Activated gamma-delta T cell treated with Interleukin-2 at 50 U/mL for 16 hours (primary cell): ENCODE measurements around the gene CACNB4.

Source experiments
- DNase-seq: peaks from one replicate; pipeline ENCODE4 v3.0.0-alpha.2; 2020

The CACNB4 gene

DNA sequence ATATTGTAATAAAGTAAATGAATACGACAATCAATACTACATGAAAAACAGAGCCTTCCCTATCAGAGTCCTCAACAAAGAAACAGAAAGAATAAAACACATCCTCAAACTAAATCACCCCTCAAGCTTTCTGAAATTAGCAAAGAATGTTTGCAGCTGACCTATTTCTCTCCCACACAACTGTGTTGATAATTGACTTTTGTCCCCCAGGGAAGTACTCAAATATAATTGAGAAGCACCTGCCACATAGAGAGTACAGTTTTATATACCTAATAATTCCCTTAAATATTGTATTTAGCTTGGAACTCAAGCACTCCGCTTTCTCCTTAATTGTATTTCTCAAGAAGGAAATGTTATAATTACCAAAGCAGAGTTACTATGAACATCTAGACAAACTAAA, 12.6 kb downstream of the CACNB4 start:
- DNase-seq: no peak

DNA sequence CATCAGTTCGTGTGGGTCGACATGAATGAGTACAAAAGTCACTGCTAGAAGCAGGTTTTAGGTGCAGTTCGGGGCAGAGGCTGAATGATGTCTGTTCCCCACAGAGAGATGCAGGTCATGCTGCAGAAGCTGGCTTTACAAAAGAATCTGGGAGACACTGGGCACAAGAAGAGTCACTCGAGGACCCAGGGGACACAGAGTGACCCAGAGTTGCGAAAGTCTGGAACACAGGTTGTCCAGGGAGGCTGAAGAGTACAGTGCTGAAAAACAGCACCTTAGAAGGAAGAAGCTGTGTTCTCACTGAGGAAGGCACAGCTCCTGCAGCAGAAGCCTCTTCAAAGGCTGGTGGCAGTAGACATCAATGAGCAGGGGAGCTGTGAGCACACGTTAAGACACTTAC, 14.8 kb downstream of the CACNB4 start:
- no peak for DNase-seq

GRCh38 chr2:152083202-152083875, 15.5 kb downstream of the CACNB4 start:
- DNase-seq: no peak

- DNase-seq: no peak
Observed at GRCh38 chr2:152078662-152079061, 20.2 kb downstream of the CACNB4 start.

DNA sequence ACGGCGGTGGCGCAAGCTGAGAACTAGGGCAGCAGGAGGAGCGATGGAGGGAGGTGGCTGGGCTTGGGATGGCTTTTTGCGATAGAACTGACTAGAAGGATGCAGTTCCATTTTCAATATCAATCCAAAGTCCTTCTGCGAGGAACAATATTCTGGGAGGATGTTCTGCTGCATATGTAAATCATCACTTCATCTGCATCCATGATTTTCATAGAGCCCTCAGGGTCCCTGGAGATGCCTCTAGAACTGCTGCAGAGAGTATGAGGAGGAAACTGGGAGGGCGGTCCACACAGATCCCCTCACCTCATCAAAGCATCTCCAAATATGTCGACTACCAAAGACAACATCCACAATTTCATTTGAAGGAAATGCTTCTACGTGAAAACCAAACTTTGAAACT, 20.8 kb downstream of the CACNB4 start:
- no peak for DNase-seq

DNA sequence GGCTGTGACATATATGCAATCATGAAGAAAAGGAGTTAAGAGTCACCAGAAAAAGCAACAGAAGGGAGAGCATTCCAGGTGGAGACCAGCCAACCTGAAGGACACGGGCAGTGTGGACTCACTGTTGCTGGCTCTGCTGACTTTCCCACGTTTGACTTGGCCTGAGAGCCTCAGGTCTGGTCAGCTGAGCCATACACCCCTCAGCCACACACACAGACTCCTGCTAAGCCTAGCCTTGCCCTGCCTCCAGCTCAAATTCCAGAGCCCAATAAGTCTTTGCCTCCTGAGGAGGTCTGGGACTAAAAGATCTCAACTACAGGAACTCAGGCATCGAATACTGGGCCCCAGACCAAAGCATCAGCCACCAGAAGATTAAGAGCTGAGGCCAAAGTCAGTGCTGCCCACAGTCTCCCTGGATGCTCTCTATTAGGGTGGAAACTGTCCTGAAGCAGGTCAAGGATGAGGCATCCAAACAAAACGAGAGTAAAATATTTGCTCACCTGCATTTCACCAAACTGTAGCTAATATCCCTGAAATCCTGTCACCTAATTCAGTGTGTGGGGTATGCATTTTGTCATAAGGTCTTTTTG, 23.3 kb downstream of the CACNB4 start:
- no peak for DNase-seq

DNA sequence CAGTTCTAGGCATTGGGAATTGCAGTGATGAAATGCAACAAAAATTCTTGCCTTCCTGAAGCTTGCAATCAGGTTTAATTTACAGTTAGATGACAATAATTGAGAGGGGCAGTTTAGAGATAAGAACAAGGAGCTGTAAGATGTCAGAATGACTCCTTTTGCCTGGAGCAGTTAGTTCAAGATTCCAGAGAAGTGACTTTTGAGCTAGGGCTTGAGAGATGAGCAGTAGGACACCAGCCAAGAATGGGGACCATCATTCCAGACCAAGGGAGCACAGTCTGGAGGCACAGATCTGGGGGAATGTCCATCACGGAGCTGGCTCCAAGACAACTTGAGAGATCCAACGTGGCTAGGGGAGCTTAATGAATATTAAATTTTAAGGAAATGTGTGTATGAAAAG, 26.8 kb downstream of the CACNB4 start:
- no peak for DNase-seq

- no peak for DNase-seq
Observed at GRCh38 chr2:152071518-152071917, 27.3 kb downstream of the CACNB4 start.

GRCh38 chr2:152071092-152071491, 27.8 kb downstream of the CACNB4 start:
- DNase-seq: no peak

DNA sequence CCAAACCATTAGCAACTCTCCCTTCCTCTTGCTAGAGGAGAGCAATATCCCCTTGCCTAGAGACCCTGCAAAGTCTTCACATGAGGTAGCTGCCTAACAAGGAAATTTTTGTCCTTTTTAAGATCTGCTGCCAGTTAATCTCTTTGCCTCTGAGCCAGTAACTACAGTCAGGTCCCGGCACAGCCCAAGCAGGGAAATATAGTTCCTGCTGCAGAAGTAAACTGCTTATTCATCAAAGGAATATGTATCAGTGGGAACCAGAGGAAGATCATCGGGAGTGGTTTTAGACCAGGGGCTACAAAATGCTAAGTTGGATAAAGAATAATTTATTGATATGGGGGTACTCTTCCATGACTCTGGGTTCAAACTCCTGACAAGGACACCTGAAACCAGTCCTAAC, 30.6 kb downstream of the CACNB4 start:
- DNase-seq: no peak

DNA sequence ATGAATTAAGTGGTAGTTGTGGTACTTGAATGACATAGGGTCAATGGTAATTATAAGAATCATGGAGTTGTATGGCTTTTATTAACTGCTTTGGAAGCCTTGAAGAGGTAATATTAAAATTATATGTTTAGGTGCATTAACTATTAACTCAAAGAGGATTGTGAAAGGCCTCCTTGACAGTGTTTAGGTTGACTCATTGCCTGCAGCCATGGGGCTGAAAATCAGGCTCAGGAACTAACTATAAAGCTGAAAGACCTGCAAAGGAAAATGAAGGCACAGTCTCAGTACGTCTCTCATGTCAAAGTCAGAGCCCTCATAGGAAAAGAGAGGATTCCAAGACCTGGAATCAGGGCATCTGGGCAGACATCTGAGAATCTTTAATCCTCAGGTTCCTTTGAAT, 31.0 kb downstream of the CACNB4 start:
- DNase-seq: no peak

- no peak for DNase-seq
Observed at GRCh38 chr2:152065945-152066344, 32.9 kb downstream of the CACNB4 start.

GRCh38 chr2:152064001-152064400, 34.8 kb downstream of the CACNB4 start:
- DNase-seq: no peak

DNA sequence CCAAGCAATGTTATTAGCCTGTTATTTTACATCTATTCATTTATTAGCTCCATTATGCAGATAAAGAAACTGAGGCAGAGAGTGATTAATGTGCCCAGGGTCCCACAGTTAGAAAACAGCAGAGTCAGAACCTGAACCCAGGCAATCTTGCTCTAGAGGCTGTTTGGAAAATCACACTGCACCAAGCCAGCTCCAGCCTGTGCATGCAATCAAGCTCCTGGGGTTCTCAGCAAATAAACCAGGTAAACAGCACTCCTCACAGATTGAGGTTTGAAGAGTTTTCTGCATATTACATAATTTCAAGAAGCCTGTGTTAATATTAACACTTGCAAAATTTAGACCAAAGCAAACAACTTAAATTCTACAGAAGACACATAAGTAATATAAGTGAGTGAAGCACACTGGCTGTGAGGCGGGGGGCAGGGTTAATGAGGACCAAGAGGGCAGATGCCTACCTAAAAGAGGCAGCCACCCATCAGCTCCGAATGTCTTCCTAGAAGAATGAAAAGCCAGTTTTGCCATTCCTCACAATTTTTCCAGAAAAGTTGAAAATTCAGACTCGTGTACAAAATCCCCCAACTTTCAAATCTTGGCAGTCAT, 35.4 kb downstream of the CACNB4 start:
- DNase-seq: no peak

DNA sequence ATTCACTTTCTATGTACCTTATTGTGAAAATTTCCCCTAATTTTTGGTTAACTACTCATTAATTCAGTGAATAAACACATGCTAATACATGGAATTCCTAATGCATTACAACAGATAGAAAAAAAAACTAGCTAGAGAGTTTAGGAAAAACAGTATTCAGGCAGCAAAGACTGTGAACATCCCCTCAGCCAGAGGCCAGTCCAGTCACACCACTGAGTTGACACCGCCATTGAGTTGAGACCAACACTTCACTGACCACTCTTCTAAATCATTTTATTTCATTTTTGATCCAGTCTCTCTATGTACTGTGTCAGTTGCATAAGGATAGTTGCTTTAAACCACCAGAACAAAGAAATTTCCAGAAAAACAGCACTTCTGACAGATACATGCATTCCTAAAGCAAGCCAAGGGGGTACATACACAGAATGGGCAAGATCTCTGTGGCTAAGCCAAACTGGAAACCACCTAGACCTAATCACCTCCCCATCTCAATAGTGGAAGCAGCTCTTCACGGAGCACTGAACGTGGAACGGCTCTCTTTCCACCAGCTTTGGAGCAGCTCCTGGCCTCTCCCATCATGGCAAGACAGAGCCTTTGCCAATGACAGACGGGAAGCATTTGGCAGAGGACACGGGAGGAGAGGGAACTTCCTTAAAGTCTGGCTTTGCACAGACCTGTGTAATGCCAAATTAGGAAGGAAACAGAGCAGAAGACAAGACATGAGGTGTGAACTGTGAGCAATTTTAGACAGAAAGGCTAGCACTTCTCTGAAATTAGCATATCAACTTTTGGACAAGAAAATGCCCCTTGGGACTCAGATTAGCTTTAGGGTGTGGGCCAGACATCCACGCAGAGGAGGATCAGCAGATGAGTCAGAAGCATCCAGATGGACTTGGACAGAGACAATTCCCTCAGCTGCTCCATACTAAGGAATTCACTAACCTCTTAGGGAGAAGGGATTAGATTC, 36.4 kb downstream of the CACNB4 start:
- no peak for DNase-seq

DNA sequence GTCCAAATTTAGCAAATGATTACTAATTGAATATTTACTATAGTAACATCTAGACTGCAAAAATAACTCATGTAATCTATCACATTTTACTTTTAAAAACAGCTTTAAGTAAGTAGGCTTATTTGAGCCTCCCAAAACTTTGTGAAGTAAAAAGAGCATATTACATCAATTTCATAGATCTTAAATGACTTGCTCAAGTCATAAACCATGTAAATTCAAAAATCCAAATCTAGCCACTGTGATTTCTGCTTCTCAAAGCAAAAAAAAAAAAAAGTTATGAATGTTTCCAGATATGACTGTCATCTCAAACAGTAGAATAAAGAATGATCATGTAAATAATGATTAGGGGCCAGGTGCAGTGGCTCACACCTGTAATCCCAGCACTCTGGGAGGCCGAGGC, 37.5 kb downstream of the CACNB4 start:
- DNase-seq: no peak

GRCh38 chr2:152058655-152059054, 40.2 kb downstream of the CACNB4 start:
- DNase-seq: no peak

GRCh38 chr2:152056418-152056817, 42.4 kb downstream of the CACNB4 start:
- no peak for DNase-seq

DNA sequence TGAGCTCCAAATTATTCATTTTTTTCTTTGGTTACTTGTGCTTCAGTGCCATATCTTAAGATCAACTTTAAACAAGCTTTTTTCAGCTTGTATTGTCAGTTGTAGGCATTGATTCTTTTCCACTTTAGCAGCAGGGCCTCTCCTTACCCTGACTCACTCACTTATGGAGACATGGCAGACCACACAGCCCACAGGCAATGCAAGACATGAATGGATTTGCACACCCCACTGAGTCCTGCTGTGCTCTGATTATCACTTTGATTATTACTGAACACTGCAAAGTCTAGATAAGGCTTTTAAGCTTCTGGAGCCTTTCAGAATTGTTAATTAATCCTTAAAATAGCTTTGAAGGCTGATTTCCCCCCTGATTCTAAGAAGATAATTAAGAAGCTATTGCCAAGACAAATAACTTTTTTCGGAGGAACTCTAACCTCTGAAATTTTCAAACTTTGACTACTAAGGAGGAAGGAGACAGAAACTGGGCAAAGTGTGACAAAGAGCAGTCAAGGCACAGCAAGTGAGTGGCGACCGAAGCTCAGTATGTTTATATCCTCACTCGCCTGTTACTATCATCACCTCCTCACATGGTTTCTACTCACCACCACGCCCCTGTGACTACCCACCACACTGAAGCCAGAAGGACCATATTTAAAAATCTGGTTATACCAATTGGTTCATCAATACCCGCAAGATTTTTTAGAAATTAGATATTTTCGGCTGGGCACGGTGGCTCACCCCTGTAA, 43.3 kb downstream of the CACNB4 start:
- DNase-seq: no peak

- no peak for DNase-seq
Observed at GRCh38 chr2:152054593-152054992, 44.3 kb downstream of the CACNB4 start.

- no peak for DNase-seq
Observed at GRCh38 chr2:152051436-152051835, 47.4 kb downstream of the CACNB4 start.

DNA sequence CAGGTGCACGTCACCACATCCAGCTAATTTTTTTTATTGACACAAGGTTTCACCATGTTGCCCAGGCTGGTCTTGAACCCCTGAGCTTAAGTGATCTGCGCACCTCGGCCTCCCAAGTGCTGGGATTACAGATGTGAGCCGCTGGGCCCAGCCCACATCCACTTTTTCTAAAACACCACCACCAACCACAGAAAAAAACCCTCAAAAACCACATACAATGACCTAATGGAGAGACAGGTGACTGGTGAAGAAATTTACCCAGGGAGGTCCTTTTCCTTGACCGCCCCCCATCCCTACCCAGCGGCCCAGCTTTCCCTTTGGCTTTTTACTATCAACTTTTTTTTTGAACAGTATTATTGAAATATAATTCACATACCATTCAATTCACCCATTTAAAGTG, 47.9 kb downstream of the CACNB4 start:
- DNase-seq: no peak

DNA sequence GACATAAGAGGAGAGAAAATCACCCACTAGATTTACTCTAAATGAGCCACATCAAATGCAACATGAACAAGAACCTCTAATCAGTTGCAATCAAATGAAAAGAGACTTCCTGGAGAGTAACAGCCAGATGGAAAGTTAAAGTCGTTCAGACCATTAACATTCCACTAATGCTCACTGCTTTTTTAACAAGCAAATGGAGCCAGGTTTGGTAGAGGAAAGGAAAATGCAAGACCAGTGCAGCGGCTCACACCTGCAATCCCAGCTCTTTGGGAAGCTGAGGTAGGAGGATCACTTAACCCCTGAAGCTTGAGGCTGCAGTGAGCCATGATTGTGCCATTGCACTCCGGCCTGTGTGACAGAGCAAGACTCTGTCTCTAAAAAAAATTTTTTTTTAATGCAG, 48.5 kb downstream of the CACNB4 start:
- DNase-seq: no peak
